Measurements from ENCODE around the gene OR2H1. TPM values are rescaled to one million over a fixed set of nuclear protein-coding genes. Genes with fewer than 3 reads are reported as not detected.
"Not testable (repeated sequence)": the region's sequence is repeated elsewhere in the genome, so short reads cannot be mapped to it uniquely, and the experiment has no call there.

OR2H1 gene
- total and polyA plus RNA-seq, 9 donors = 0.14 TPM; not detected in 8

GRCh38 chr6:29444031-29444430 lies 12.9 kb upstream of the OR2H1 start:
- not testable (repeated sequence) for H3K27ac ChIP-seq (ENCODE audit: low read length); DNase-seq; H3K4me1 ChIP-seq (ENCODE audit: control insufficient read depth, insufficient read depth, low read length); H3K36me3 ChIP-seq (ENCODE audit: control insufficient read depth, insufficient read depth, low read length); H3K9me3 ChIP-seq (replicated peaks; ENCODE audit: control insufficient read depth, low read depth, low read length); H3K27me3 ChIP-seq (ENCODE audit: control insufficient read depth, insufficient read depth, low read length); H3K4me3 ChIP-seq (ENCODE audit: low read length)
- WGBS (ENCODE audit: insufficient coverage) = no CpG with 5 or more reads among the region's 1 CpG

GRCh38 chr6:29447670-29448069 lies 9.3 kb upstream of the OR2H1 start:
- no CpG with 5 or more reads among the region's 1 CpG for WGBS (ENCODE audit: insufficient coverage)
- peak; percentile 5 for DNase-seq
- H3K9me3 ChIP-seq (replicated peaks; ENCODE audit: control insufficient read depth, low read depth, low read length) = no peaks in the 10 kb centered on the region
- H3K4me3 ChIP-seq (ENCODE audit: low read length) = no peak overlapping the region
- no peak overlapping the region for H3K27ac ChIP-seq (ENCODE audit: low read length)
- H3K4me1 ChIP-seq (ENCODE audit: control insufficient read depth, insufficient read depth, low read length) = no peaks in the 10 kb centered on the region
- H3K36me3 ChIP-seq (ENCODE audit: control insufficient read depth, insufficient read depth, low read length) = no peaks in the 10 kb centered on the region
- H3K27me3 ChIP-seq (ENCODE audit: control insufficient read depth, insufficient read depth, low read length) = no peaks in the 10 kb centered on the region

- Histone ChIP-seq H3K4me1 (ENCODE audit: control insufficient read depth, insufficient read depth, low read length) (no peaks in the 10 kb centered on the region), H3K27me3 (ENCODE audit: control insufficient read depth, insufficient read depth, low read length) (no peaks in the 10 kb centered on the region), H3K4me3 (ENCODE audit: low read length) (no peak overlapping the region), H3K9me3 (replicated peaks; ENCODE audit: control insufficient read depth, low read depth, low read length) (no peaks in the 10 kb centered on the region), H3K27ac (ENCODE audit: low read length) (no peak overlapping the region), H3K36me3 (ENCODE audit: control insufficient read depth, insufficient read depth, low read length) (no peaks in the 10 kb centered on the region)
- no peak for DNase-seq
- WGBS (ENCODE audit: insufficient coverage) = no CpG with 5 or more reads among the region's 3 CpGs
These were observed 5.3 kb upstream of the OR2H1 start for GRCh38 chr6:29451471-29452193.

- Histone ChIP-seq H3K36me3 (ENCODE audit: control insufficient read depth, insufficient read depth, low read length) (no peaks in the 10 kb centered on the region), H3K27ac (ENCODE audit: low read length) (no peak overlapping the region), H3K4me1 (ENCODE audit: control insufficient read depth, insufficient read depth, low read length) (no peaks in the 10 kb centered on the region), H3K27me3 (ENCODE audit: control insufficient read depth, insufficient read depth, low read length) (no peaks in the 10 kb centered on the region), H3K9me3 (replicated peaks; ENCODE audit: control insufficient read depth, low read depth, low read length) (no peaks in the 10 kb centered on the region), H3K4me3 (ENCODE audit: low read length) (no peak overlapping the region)
- 79% methylated on average over 2 of the region's 5 CpGs for WGBS (ENCODE audit: insufficient coverage)
- no peak for DNase-seq
These were observed 4.3 kb downstream of the OR2H1 start for GRCh38 chr6:29461021-29461814.

- DNase-seq = no peak
- no peaks in the 10 kb centered on the region for H3K27me3 ChIP-seq (ENCODE audit: control insufficient read depth, insufficient read depth, low read length)
- no peaks in the 10 kb centered on the region for H3K4me1 ChIP-seq (ENCODE audit: control insufficient read depth, insufficient read depth, low read length)
- H3K27ac ChIP-seq (ENCODE audit: low read length) = no peak overlapping the region
- H3K4me3 ChIP-seq (ENCODE audit: low read length) = no peak overlapping the region
- 83% methylated on average over 5 of the region's 6 CpGs for WGBS (ENCODE audit: insufficient coverage)
- no peaks in the 10 kb centered on the region for H3K9me3 ChIP-seq (replicated peaks; ENCODE audit: control insufficient read depth, low read depth, low read length)
- H3K36me3 ChIP-seq (ENCODE audit: control insufficient read depth, insufficient read depth, low read length) = no peaks in the 10 kb centered on the region
These were observed 5.1 kb downstream of the OR2H1 start for GRCh38 chr6:29462022-29462421.

GRCh38 chr6:29465279-29465678 lies 8.3 kb downstream of the OR2H1 start:
- no peaks in the 10 kb centered on the region for H3K4me1 ChIP-seq (ENCODE audit: control insufficient read depth, insufficient read depth, low read length)
- WGBS (ENCODE audit: insufficient coverage) = no CpG with 5 or more reads among the region's 2 CpGs
- DNase-seq = no peak
- no peaks in the 10 kb centered on the region for H3K9me3 ChIP-seq (replicated peaks; ENCODE audit: control insufficient read depth, low read depth, low read length)
- no peaks in the 10 kb centered on the region for H3K36me3 ChIP-seq (ENCODE audit: control insufficient read depth, insufficient read depth, low read length)
- no peaks in the 10 kb centered on the region for H3K27me3 ChIP-seq (ENCODE audit: control insufficient read depth, insufficient read depth, low read length)
- H3K4me3 ChIP-seq (ENCODE audit: low read length) = no peak overlapping the region
- H3K27ac ChIP-seq (ENCODE audit: low read length) = no peak overlapping the region

- no peaks in the 10 kb centered on the region for H3K4me1 ChIP-seq (ENCODE audit: control insufficient read depth, insufficient read depth, low read length)
- no CpG with 5 or more reads among the region's 2 CpGs for WGBS (ENCODE audit: insufficient coverage)
- H3K36me3 ChIP-seq (ENCODE audit: control insufficient read depth, insufficient read depth, low read length) = no peaks in the 10 kb centered on the region
These were observed 8.8 kb downstream of the OR2H1 start for GRCh38 chr6:29465801-29466200.

GRCh38 chr6:29466241-29466640 lies 9.3 kb downstream of the OR2H1 start:
- no peaks in the 10 kb centered on the region for H3K36me3 ChIP-seq (ENCODE audit: control insufficient read depth, insufficient read depth, low read length)
- no peak overlapping the region for H3K4me3 ChIP-seq (ENCODE audit: low read length)
- no peaks in the 10 kb centered on the region for H3K9me3 ChIP-seq (replicated peaks; ENCODE audit: control insufficient read depth, low read depth, low read length)
- WGBS (ENCODE audit: insufficient coverage) = no CpG with 5 or more reads among the region's 6 CpGs
- no peak overlapping the region for H3K27ac ChIP-seq (ENCODE audit: low read length)
- H3K4me1 ChIP-seq (ENCODE audit: control insufficient read depth, insufficient read depth, low read length) = no peaks in the 10 kb centered on the region
- H3K27me3 ChIP-seq (ENCODE audit: control insufficient read depth, insufficient read depth, low read length) = peaks cover 2% of the 10 kb centered on the region
- DNase-seq = no peak

More at GRCh38 chr6:29465801-29466200, 8.8 kb downstream of the OR2H1 start:
- peak; percentile 68 for DNase-seq
- H3K9me3 ChIP-seq (replicated peaks; ENCODE audit: control insufficient read depth, low read depth, low read length) = no peaks in the 10 kb centered on the region
- H3K4me3 ChIP-seq (ENCODE audit: low read length) = no peak overlapping the region
- no peak overlapping the region for H3K27ac ChIP-seq (ENCODE audit: low read length)
- peaks cover 2% of the 10 kb centered on the region for H3K27me3 ChIP-seq (ENCODE audit: control insufficient read depth, insufficient read depth, low read length)

GRCh38 chr6:29474996-29475395 lies 18.0 kb downstream of the OR2H1 start:
- no peak for DNase-seq
- Histone ChIP-seq H3K27ac (ENCODE audit: low read length) (no peak overlapping the region), H3K4me3 (ENCODE audit: low read length) (no peak overlapping the region), H3K36me3 (ENCODE audit: control insufficient read depth, insufficient read depth, low read length) (no peaks in the 10 kb centered on the region), H3K9me3 (replicated peaks; ENCODE audit: control insufficient read depth, low read depth, low read length) (no peaks in the 10 kb centered on the region), H3K27me3 (ENCODE audit: control insufficient read depth, insufficient read depth, low read length) (peaks cover 2% of the 10 kb centered on the region), H3K4me1 (ENCODE audit: control insufficient read depth, insufficient read depth, low read length) (no peaks in the 10 kb centered on the region)
- no CpG with 5 or more reads among the region's 2 CpGs for WGBS (ENCODE audit: insufficient coverage)

GRCh38 chr6:29477923-29478450 lies 21.0 kb downstream of the OR2H1 start:
- DNase-seq = no peak
- Histone ChIP-seq H3K9me3 (replicated peaks; ENCODE audit: control insufficient read depth, low read depth, low read length) (no peaks in the 10 kb centered on the region), H3K36me3 (ENCODE audit: control insufficient read depth, insufficient read depth, low read length) (no peaks in the 10 kb centered on the region), H3K27ac (ENCODE audit: low read length) (no peak overlapping the region), H3K4me1 (ENCODE audit: control insufficient read depth, insufficient read depth, low read length) (no peaks in the 10 kb centered on the region), H3K4me3 (ENCODE audit: low read length) (no peak overlapping the region), H3K27me3 (ENCODE audit: control insufficient read depth, insufficient read depth, low read length) (no peaks in the 10 kb centered on the region)
- 72% methylated on average over 3 of the region's 5 CpGs for WGBS (ENCODE audit: insufficient coverage)
